ENCODE results near the gene CNOT11.

DNA sequence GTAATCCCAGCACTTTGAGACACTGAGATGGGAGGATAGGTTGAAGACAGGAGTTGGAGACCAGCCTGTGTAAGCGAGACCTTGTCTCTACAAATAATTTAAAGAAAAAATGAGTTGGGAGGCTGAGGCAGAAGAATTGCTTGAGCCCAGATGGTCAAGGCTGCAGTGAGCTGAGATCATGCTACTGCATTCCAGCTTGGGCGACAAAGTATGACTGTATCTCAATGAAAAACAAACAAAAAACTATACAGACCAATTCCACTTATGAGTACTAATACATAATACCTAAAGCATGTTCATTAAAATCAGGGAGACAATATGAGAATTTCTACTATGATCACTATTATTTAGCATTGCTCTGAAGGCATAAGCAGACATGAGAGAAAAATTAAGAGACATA lies 43.2 kb downstream of the CNOT11 start:
- TF ChIP-seq EZH2 (IDR thresholded peaks at IDR 0.05; ENCODE audit: borderline replicate concordance, low read depth, low read length, poor library complexity, severe bottlenecking) = no peak
- TF ChIP-seq, protein P1, sequence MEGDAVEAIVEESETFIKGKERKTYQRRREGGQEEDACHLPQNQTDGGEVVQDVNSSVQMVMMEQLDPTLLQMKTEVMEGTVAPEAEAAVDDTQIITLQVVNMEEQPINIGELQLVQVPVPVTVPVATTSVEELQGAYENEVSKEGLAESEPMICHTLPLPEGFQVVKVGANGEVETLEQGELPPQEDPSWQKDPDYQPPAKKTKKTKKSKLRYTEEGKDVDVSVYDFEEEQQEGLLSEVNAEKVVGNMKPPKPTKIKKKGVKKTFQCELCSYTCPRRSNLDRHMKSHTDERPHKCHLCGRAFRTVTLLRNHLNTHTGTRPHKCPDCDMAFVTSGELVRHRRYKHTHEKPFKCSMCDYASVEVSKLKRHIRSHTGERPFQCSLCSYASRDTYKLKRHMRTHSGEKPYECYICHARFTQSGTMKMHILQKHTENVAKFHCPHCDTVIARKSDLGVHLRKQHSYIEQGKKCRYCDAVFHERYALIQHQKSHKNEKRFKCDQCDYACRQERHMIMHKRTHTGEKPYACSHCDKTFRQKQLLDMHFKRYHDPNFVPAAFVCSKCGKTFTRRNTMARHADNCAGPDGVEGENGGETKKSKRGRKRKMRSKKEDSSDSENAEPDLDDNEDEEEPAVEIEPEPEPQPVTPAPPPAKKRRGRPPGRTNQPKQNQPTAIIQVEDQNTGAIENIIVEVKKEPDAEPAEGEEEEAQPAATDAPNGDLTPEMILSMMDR (conservative IDR thresholded peaks at IDR 0.05; ENCODE audit: low read depth, low read length) = no peak

Data from A673 (cell line).